ENCODE measurements around the gene KRTAP2-1.

- no peak for TF ChIP-seq POLR2A (IDR thresholded peaks at IDR 0.05)
- no peak for TF ChIP-seq CTCF (IDR thresholded peaks at IDR 0.05)
- TF ChIP-seq EP300 (IDR thresholded peaks at IDR 0.05) = no peak
- no peak for TF ChIP-seq POLR2AphosphoS5 (IDR thresholded peaks at IDR 0.05)
Observed at GRCh38 chr17:41026715-41027471, 20.2 kb downstream of the KRTAP2-1 start, which contains the start of gene KRTAP1-5.

Measured in gastroesophageal sphincter (tissue), 3 donors.